WI38 (cell line): ENCODE results near the gene MID1.

Experiments
- H3K4me3 ChIP-seq: 2 replicates; pipeline ENCODE4 v1.5.1; 2011; ENCODE audit warnings: low read depth, mild to moderate bottlenecking, control low read depth, low read length
- CTCF ChIP-seq: IDR thresholded peaks from 2 replicates; pipeline ENCODE4 v1.5.1; 2012; ENCODE audit warnings: low read depth, mild to moderate bottlenecking, control low read depth, low read length

The MID1 gene

DNA sequence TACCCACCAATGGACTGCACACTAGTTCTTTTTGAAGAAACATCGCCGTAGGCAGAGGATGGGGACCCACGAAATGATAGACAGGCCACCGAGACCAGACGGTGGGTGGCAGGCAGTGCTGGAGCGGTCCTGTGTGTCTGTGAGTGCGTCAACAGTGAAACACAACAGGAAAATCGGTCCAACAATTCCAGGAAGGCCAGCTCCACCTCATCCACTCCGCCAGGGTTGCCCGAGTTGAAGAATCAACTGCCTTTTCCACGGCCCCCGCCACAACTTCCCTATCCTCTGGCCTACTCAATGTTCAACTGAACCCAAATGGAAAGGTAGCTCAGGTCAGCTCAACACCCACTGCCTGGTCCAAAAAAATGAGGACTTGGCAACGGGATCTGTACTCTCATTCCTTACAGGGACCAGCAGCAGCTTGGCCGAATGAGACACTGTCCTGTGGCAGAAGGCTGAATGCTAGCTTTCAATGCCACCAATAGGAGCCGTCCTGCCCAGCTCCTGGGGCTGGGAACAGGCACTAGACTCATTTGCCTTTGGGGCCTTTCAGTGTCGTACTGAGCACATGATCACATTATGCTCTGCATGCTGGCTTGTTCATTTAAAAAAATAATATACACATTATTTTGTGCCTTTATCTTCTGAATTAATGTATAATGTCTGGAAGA, 43.5 kb downstream of the MID1 start:
- no peak for TF ChIP-seq CTCF
- H3K4me3 ChIP-seq, result no peak overlapping the region

GRCh38 chrX:10576186-10576585, 44.2 kb downstream of the MID1 start:
- no peak overlapping the region for H3K4me3 ChIP-seq
- no peak for TF ChIP-seq CTCF

- no peak for TF ChIP-seq CTCF
- no peak overlapping the region for H3K4me3 ChIP-seq
These were observed 45.7 kb downstream of the MID1 start for GRCh38 chrX:10574663-10575062.

GRCh38 chrX:10571260-10571659, 49.1 kb downstream of the MID1 start:
- TF ChIP-seq CTCF, result no peak
- H3K4me3 ChIP-seq, result no peak overlapping the region

DNA sequence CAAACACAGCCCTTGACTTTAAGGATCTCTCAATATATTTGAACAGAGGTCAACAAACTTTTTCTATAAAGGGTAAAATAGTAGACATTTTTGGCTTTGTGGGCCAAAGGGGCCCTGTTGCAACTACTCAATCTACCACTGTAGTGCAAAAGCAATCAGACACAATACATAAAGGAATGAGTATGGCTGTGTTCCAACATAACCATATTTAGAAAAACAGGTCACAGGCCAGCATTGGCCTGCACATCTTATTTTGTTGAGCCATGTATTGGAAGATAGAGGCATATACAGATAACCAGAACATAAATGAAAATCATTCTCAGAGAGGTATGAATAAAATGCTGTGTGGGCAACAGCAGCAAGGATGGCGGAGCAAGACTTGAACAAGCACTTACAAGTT, 49.8 kb downstream of the MID1 start:
- H3K4me3 ChIP-seq, result no peak overlapping the region
- no peak for TF ChIP-seq CTCF

DNA sequence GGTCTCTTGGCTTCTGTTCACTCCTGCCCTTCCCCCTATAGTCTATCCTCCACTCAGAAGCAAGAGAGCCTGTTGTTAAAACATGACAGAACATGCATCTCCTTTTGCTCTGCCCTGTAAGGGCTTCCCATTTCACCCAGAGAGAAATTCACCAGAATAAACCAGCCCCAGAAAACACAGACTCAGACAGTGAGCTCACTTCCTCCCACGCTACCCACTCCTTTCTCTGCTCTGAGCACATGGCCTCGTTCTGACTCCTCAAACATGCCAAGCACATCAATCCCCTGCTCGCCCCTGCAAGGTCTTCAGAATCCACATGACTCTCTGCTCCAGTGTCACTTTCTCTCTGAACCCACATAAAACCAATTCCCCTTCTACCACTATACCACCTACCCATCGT, 50.4 kb downstream of the MID1 start:
- H3K4me3 ChIP-seq, result no peak overlapping the region
- no peak for TF ChIP-seq CTCF

DNA sequence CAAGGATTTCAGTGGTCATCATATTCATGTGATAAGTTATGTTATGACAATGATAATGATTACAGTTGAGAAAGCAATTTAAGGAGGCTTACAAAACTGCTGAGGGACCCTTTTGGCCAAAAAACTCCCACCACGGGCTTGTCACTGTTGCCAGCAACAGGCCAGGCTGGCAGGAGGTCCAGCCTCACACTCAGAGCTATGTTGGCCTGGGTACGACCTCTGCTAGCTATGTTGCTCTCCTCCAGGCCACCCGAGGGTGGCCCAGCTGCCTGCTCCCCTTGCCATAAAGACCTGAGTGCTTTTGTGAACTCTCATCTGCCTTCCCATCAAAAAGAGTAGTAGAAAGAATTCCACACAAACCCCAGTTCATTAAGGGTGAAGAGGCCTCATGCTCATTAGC, 52.0 kb downstream of the MID1 start:
- TF ChIP-seq CTCF, result no peak
- H3K4me3 ChIP-seq, result no peak overlapping the region
